GM12801 (cell line): ENCODE data around the gene GTF3C6.

Experiments used
- TF ChIP-seq, protein P1 (sequence below): IDR thresholded peaks from one replicate; pipeline ENCODE4 v1.5.1; 2011; ENCODE audit warnings: control low read depth; ENCODE audit not compliant: insufficient read length; ENCODE audit errors: extremely low read depth

The GTF3C6 gene, protein sequence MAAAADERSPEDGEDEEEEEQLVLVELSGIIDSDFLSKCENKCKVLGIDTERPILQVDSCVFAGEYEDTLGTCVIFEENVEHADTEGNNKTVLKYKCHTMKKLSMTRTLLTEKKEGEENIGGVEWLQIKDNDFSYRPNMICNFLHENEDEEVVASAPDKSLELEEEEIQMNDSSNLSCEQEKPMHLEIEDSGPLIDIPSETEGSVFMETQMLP

DNA sequence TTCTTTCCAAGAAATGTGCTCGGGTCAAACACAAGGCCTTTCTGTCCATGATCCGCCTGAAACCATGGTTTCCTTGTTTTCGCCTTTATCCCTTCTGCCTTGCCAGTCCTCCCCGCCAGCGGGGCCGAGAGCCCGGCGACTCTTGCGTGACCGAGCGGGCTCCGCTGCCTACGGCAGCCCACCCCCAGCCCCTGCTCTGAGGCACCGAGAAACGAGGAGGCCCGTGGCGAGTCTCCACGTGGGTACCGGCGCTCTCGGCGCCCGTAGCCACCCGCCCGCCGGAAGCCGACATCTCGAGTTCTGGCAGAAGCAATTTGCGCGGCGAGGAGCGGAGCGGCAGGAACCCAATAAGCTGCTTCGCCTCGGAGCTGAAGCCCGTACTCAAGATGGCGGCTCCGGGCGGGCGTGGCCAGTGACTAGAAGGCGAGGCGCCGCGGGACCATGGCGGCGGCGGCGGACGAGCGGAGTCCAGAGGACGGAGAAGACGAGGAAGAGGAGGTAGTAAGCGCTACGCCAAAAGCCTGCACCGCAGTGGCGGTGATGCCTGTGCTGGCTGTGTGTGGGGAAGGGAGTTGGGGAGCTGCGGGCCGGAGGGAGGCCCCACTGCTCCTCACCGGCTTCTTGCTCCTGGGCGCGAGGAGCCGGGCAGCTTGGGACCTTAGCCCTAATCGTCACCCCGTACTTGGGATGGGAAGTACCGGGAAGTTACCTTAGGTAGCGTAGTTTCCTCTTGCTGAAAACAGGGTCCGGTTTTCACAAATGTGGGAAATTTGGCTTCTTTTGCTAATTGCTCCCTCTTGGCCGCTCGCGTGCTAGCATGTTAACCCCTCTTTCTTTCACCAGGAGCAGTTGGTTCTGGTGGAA is at the start of gene GTF3C6:
GTF3C6 (plus strand) TSS at position 378 of the 864 bp plus-strand sequence; CDS start at position 442, 64 bp downstream.
- TF ChIP-seq, protein P1, sequence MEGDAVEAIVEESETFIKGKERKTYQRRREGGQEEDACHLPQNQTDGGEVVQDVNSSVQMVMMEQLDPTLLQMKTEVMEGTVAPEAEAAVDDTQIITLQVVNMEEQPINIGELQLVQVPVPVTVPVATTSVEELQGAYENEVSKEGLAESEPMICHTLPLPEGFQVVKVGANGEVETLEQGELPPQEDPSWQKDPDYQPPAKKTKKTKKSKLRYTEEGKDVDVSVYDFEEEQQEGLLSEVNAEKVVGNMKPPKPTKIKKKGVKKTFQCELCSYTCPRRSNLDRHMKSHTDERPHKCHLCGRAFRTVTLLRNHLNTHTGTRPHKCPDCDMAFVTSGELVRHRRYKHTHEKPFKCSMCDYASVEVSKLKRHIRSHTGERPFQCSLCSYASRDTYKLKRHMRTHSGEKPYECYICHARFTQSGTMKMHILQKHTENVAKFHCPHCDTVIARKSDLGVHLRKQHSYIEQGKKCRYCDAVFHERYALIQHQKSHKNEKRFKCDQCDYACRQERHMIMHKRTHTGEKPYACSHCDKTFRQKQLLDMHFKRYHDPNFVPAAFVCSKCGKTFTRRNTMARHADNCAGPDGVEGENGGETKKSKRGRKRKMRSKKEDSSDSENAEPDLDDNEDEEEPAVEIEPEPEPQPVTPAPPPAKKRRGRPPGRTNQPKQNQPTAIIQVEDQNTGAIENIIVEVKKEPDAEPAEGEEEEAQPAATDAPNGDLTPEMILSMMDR, result no peak

DNA sequence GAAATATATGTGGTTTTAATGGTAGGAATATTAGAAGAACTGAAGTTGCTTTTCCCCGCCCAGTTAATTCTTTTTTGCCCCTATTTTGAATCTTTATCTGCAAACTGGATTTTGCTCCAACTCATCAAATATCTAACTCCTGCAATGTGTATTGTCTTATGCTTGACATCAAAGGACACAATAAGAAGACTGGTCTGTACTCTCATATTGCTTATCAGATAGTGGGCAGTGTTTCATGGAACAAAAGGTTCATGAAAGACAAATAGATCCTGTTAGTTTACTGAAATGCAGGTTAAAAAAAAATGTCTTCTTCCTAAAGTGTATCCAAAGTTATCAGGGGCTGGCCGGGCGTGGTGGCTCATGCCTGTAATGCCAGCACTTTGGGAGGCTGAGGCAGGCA is 27.7 kb upstream of the GTF3C6 start:
- TF ChIP-seq, protein P1, result no peak

DNA sequence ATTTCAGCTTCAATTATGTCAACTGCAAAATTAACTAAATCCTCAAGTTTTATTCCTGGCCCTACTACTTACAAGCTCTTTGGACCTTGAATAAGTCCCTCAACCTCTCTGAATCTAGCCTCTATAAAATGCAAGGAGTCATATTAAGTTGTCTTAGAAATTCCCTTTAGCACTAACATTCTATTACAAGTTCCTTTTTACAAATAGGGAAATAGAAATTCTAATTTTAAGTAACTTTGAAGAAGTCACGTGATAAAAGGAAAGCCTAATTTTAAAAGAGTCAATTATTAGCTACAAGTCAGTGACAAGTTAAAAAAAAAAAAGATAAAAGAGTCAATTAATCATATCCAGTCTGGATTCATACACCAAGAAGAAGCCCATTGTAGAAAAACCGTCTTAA is 24.6 kb upstream of the GTF3C6 start:
- TF ChIP-seq, protein P1, result no peak

DNA sequence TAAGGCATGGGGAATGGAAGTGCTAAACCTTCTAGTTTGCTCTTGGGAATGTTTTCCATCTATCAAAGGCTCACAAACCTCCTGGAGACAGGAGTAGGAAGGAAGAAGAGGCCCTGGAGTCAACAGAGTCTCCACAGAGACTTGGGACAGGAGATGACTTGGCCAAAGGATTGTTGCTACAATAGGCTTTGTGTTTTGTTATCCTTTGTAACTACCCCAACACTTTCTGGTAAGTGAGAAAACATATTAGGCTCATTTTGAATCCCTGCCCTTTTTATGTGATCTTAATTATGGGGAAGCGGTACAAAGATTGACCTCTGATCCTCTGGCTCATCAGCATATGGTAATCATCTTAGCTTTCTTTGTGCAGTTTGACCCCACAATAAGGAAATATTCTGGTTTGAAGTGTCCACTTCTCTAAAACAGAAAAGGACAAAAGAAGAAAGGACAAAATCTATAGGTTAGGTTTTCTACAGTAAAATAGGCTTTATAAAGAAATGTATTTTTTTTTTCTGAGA is 24.1 kb upstream of the GTF3C6 start:
- TF ChIP-seq, protein P1, result no peak

DNA sequence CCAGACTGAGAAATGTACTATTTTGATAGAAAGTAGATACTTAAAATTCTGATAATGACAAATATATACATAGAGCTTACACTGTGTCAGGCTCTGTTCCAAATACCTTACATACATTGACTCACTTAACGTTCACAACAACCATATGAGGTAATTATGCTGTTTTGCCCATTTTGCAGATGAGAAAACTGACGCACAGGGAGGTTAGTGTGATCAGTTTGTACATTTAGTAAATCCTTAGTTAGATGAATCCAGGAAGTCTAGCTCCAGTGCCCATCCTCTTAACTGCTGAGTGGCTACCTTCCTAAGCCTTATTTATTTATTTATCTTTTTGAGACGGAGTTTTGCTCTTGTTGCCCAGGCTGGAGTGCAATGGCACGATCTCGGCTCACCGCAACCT is 23.3 kb upstream of the GTF3C6 start:
- TF ChIP-seq, protein P1, result no peak

DNA sequence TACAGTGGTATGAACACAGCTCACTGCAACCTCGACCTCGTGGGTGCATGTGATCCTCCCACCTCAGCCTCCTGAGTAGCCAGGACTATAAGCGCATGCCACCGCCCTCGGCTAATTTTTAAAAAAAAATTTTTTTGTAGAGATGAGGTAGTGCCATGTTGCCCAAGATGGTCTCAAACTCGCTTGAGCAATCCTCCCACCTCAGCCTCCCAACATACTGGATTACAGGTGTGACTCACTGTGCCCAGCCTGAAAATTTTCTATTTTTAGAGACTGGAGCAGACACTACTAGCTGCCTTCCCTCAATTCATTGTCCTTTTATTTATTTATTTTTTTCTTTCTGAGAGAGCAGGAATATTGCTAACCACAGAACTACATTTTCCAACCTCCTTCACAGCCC is 20.3 kb upstream of the GTF3C6 start:
- TF ChIP-seq, protein P1, result no peak

DNA sequence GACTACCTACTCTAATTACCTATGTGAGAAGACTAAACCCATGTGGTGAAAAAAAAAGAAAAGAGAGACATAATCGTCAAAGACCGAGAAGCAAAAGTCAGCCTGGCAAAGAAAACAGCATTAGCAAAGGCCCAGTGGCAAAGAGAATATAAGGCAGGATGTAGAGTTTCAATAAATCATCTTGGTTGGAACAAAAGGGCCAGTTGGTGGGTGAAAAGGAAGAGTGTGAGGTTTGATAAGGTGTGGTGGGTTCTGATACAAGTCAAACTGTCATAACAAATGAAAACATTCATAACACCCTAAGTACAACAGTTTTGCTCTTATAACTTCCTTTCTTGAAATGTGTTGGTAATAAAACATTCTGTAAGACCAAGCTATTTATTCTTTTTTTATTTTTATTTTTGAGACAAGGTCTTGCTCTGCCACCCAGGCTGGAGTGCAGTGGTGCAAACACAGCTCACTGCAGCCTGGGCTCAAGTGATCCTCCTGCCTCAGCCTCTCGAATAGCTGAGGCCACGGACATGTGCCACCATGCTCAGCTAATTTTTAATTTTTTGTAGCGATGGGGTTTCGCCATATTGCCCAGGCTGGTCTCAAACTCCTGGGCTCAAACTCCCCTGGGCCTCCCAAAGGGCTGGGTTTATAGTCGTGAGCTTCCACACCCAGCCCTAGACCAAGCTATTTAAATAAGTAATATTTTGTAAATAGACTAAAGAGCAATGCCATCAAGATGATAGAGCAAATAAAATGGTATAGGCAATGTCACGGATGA is 18.9 kb upstream of the GTF3C6 start:
- TF ChIP-seq, protein P1, result no peak
